ENCODE results near the gene LCLAT1.

Gene LCLAT1

DNA sequence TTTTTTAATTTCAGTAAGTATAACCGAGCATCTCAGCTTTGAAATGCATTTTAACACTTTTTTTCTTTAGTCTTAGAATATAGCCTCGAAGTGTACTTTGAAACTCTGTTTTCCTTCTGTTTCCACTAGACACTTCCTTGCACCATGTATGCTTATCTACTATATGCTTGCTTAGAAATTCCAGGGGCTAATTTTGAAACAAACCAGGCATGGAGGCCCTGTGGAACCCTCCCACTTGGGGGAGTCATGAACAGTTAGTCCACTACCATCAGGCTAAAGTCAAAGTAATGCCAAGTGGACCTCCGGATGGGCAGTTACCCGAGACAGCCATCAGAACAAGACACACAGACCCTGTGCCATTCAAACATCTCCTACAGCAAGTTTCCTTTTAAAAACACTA, 120.3 kb downstream of the LCLAT1 start:
- Histone ChIP-seq H3K36me3 (ENCODE audit: insufficient read depth, low read length) (peaks cover 6% of the 10 kb centered on the region), H3K4me3 (no peak overlapping the region), H3K9me3 (ENCODE audit: low read depth, low read length) (no peaks in the 10 kb centered on the region), H3K27ac (no peak overlapping the region), H3K9ac (ENCODE audit: insufficient read length) (no peak overlapping the region)
- TF ChIP-seq POLR2AphosphoS5 (IDR thresholded peaks at IDR 0.05; ENCODE audit: borderline replicate concordance, low read depth, low read length) (no peak), EZH2 (IDR thresholded peaks at IDR 0.05) (no peak), FOXP2 (optimal IDR thresholded peaks at IDR 0.05; ENCODE audit: control extremely low read depth, extremely low read length, insufficient read depth) (no peak)
- DNase-seq (ENCODE audit: low read depth, low spot score): no peak

- TF ChIP-seq FOXP2 (optimal IDR thresholded peaks at IDR 0.05; ENCODE audit: control extremely low read depth, extremely low read length, insufficient read depth) (no peak), EZH2 (IDR thresholded peaks at IDR 0.05) (no peak), POLR2AphosphoS5 (IDR thresholded peaks at IDR 0.05; ENCODE audit: borderline replicate concordance, low read depth, low read length) (no peak)
- H3K36me3 ChIP-seq (ENCODE audit: insufficient read depth, low read length): peaks cover 5% of the 10 kb centered on the region; the same call in 1 of the 2 replicates
- no peak overlapping the region for H3K9ac ChIP-seq (ENCODE audit: insufficient read length)
- no peaks in the 10 kb centered on the region for H3K9me3 ChIP-seq (ENCODE audit: low read depth, low read length)
- DNase-seq (ENCODE audit: low read depth, low spot score): no peak
- no peak overlapping the region for H3K27ac ChIP-seq
- H3K4me3 ChIP-seq: no peak overlapping the region
These were observed 122.9 kb downstream of the LCLAT1 start for GRCh38 chr2:30569946-30570345.

- DNase-seq (ENCODE audit: low read depth, low spot score): no peak
- Histone ChIP-seq H3K9me3 (ENCODE audit: low read depth, low read length) (no peaks in the 10 kb centered on the region), H3K4me3 (no peak overlapping the region), H3K9ac (ENCODE audit: insufficient read length) (no peak overlapping the region), H3K27ac (no peak overlapping the region), H3K36me3 (ENCODE audit: insufficient read depth, low read length) (0 out of 2 replicates have a peak, but pooled peaks cover 3% of the 10 kb centered on the region)
- TF ChIP-seq EZH2 (IDR thresholded peaks at IDR 0.05) (no peak), POLR2AphosphoS5 (IDR thresholded peaks at IDR 0.05; ENCODE audit: borderline replicate concordance, low read depth, low read length) (no peak), FOXP2 (optimal IDR thresholded peaks at IDR 0.05; ENCODE audit: control extremely low read depth, extremely low read length, insufficient read depth) (no peak)
These were observed 130.1 kb downstream of the LCLAT1 start for GRCh38 chr2:30577151-30577550.

GRCh38 chr2:30580391-30580790, 133.3 kb downstream of the LCLAT1 start:
- DNase-seq (ENCODE audit: low read depth, low spot score): no peak
- Histone ChIP-seq H3K27ac (no peak overlapping the region), H3K9me3 (ENCODE audit: low read depth, low read length) (no peaks in the 10 kb centered on the region), H3K9ac (ENCODE audit: insufficient read length) (no peak overlapping the region), H3K36me3 (ENCODE audit: insufficient read depth, low read length) (no peaks in the 10 kb centered on the region), H3K4me3 (no peak overlapping the region)
- TF ChIP-seq FOXP2 (optimal IDR thresholded peaks at IDR 0.05; ENCODE audit: control extremely low read depth, extremely low read length, insufficient read depth): no peak
- TF ChIP-seq POLR2AphosphoS5 (IDR thresholded peaks at IDR 0.05; ENCODE audit: borderline replicate concordance, low read depth, low read length): no peak
- no peak for TF ChIP-seq EZH2 (IDR thresholded peaks at IDR 0.05)

- Histone ChIP-seq H3K9ac (ENCODE audit: insufficient read length) (no peak overlapping the region), H3K27ac (no peak overlapping the region), H3K4me3 (no peak overlapping the region), H3K36me3 (ENCODE audit: insufficient read depth, low read length) (no peaks in the 10 kb centered on the region), H3K9me3 (ENCODE audit: low read depth, low read length) (no peaks in the 10 kb centered on the region)
- TF ChIP-seq FOXP2 (optimal IDR thresholded peaks at IDR 0.05; ENCODE audit: control extremely low read depth, extremely low read length, insufficient read depth) (no peak), POLR2AphosphoS5 (IDR thresholded peaks at IDR 0.05; ENCODE audit: borderline replicate concordance, low read depth, low read length) (no peak), EZH2 (IDR thresholded peaks at IDR 0.05) (no peak)
- no peak for DNase-seq (ENCODE audit: low read depth, low spot score)
These were observed 135.5 kb downstream of the LCLAT1 start for GRCh38 chr2:30582521-30582920.

GRCh38 chr2:30583204-30583749, 136.2 kb downstream of the LCLAT1 start:
- no peak overlapping the region for H3K27ac ChIP-seq
- no peak for DNase-seq (ENCODE audit: low read depth, low spot score)
- TF ChIP-seq POLR2AphosphoS5 (IDR thresholded peaks at IDR 0.05; ENCODE audit: borderline replicate concordance, low read depth, low read length) (no peak), FOXP2 (optimal IDR thresholded peaks at IDR 0.05; ENCODE audit: control extremely low read depth, extremely low read length, insufficient read depth) (no peak), EZH2 (IDR thresholded peaks at IDR 0.05) (no peak)
- H3K9ac ChIP-seq (ENCODE audit: insufficient read length): no peak overlapping the region
- H3K4me3 ChIP-seq: no peak overlapping the region
- H3K36me3 ChIP-seq (ENCODE audit: insufficient read depth, low read length): no peaks in the 10 kb centered on the region
- H3K9me3 ChIP-seq (ENCODE audit: low read depth, low read length): no peaks in the 10 kb centered on the region

DNA sequence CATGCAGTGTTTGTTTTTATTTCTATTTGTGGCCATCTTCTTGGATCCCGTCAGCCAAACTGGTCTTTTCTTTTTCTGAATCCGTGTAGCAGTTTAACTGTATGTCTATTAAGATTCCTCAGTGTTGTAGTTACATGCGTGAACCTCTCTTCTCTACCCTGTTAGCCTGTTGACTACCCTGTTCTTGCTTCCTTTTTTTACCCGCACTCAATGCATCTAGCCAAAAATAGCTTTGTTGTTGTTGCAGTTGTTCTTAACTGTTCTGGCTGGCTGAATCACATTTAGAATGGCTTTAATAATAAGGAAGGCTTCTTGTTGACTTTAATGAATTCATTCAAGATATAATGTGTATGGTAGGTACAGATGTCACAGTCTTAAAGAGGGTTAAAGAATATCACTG, 137.1 kb downstream of the LCLAT1 start:
- no peaks in the 10 kb centered on the region for H3K36me3 ChIP-seq (ENCODE audit: insufficient read depth, low read length)
- no peak for DNase-seq (ENCODE audit: low read depth, low spot score)
- H3K4me3 ChIP-seq: no peak overlapping the region
- no peaks in the 10 kb centered on the region for H3K9me3 ChIP-seq (ENCODE audit: low read depth, low read length)
- H3K27ac ChIP-seq: no peak overlapping the region
- H3K9ac ChIP-seq (ENCODE audit: insufficient read length): no peak overlapping the region
- TF ChIP-seq EZH2 (IDR thresholded peaks at IDR 0.05) (no peak), FOXP2 (optimal IDR thresholded peaks at IDR 0.05; ENCODE audit: control extremely low read depth, extremely low read length, insufficient read depth) (no peak), POLR2AphosphoS5 (IDR thresholded peaks at IDR 0.05; ENCODE audit: borderline replicate concordance, low read depth, low read length) (no peak)

DNA sequence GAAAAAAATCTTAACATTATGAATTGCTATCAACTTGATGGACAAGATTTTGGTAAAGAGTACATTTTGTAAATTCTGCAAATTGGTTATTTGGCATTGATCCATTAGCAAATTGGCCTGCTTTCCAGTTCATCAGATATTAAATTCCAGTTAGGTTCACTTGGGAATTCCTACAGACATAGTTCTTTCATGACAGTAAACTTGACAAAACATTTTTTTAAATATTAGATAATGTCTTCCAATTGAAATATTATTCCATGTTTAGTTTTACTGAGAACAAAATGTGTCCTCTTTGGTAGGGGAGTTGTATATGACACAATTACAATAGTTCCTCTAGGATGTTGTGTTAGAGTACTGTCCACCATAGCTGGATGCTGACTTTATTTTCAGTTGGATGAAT, 141.9 kb downstream of the LCLAT1 start:
- no peak for TF ChIP-seq POLR2AphosphoS5 (IDR thresholded peaks at IDR 0.05; ENCODE audit: borderline replicate concordance, low read depth, low read length)
- TF ChIP-seq FOXP2 (optimal IDR thresholded peaks at IDR 0.05; ENCODE audit: control extremely low read depth, extremely low read length, insufficient read depth): no peak
- TF ChIP-seq EZH2 (IDR thresholded peaks at IDR 0.05): no peak
- DNase-seq (ENCODE audit: low read depth, low spot score): no peak

GRCh38 chr2:30590407-30590806, 143.4 kb downstream of the LCLAT1 start:
- Histone ChIP-seq H3K4me3 (no peak overlapping the region), H3K9ac (ENCODE audit: insufficient read length) (no peak overlapping the region), H3K36me3 (ENCODE audit: insufficient read depth, low read length) (no peaks in the 10 kb centered on the region), H3K9me3 (ENCODE audit: low read depth, low read length) (no peaks in the 10 kb centered on the region), H3K27ac (no peak overlapping the region)
- TF ChIP-seq EZH2 (IDR thresholded peaks at IDR 0.05): no peak
- DNase-seq (ENCODE audit: low read depth, low spot score): no peak

More for the DNA sequence above, 141.9 kb downstream of the LCLAT1 start:
- Histone ChIP-seq H3K9ac (ENCODE audit: insufficient read length) (no peak overlapping the region), H3K9me3 (ENCODE audit: low read depth, low read length) (no peaks in the 10 kb centered on the region), H3K36me3 (ENCODE audit: insufficient read depth, low read length) (no peaks in the 10 kb centered on the region), H3K27ac (no peak overlapping the region), H3K4me3 (no peak overlapping the region)

Measured in SK-N-MC (cell line).